IPS-20b (cell line): Measurements from ENCODE around the gene FAM169A.
A peak's percentile ranks its signal among the peaks of the same experiment; 100 is the strongest.
"Not testable (repeated sequence)": the region's sequence is repeated elsewhere in the genome, so short reads cannot be mapped to it uniquely, and the experiment has no call there.

ENCODE experiments used
- H3K27ac ChIP-seq: one replicate; pipeline ENCODE4 v1.5.1; 2013; ENCODE audit warnings: low read length
- H3K27me3 ChIP-seq: 2 replicates; pipeline ENCODE4 v1.6.1; 2013; ENCODE audit warnings: mild to moderate bottlenecking, low read length, inconsistent platforms; ENCODE audit not compliant: insufficient read depth
- H3K36me3 ChIP-seq: 2 replicates; pipeline ENCODE4 v1.6.1; 2013; ENCODE audit warnings: low read depth, mild to moderate bottlenecking, inconsistent platforms, low read length, moderate library complexity; ENCODE audit not compliant: insufficient read depth
- H3K4me1 ChIP-seq: 2 replicates; pipeline ENCODE4 v1.6.1; 2013; ENCODE audit warnings: mild to moderate bottlenecking, control low read depth, inconsistent platforms, low read length, moderate library complexity; ENCODE audit not compliant: insufficient read depth
- H3K4me3 ChIP-seq: 2 replicates; pipeline ENCODE4 v1.5.1; 2013; ENCODE audit warnings: mild to moderate bottlenecking, low read length, inconsistent platforms
- H3K9ac ChIP-seq: 2 replicates; pipeline ENCODE4 v1.6.1; 2013; ENCODE audit warnings: low read depth, mild to moderate bottlenecking, inconsistent platforms, low read length, moderate library complexity
- H3K9me3 ChIP-seq: 2 replicates; pipeline ENCODE4 v1.6.1; 2013; ENCODE audit warnings: mild to moderate bottlenecking, low read depth, low read length, inconsistent platforms; ENCODE audit not compliant: insufficient read depth

FAM169A gene

GRCh38 chr5:74838262-74838661 lies 27.9 kb downstream of the FAM169A start:
- no peak overlapping the region for H3K4me3 ChIP-seq
- H3K27me3 ChIP-seq: no peaks in the 10 kb centered on the region
- H3K27ac ChIP-seq: no peak overlapping the region
- no peak overlapping the region for H3K9ac ChIP-seq
- H3K36me3 ChIP-seq: peaks cover 71% of the 10 kb centered on the region
- no peaks in the 10 kb centered on the region for H3K9me3 ChIP-seq
- peaks cover 18% of the 10 kb centered on the region for H3K4me1 ChIP-seq

GRCh38 chr5:74837115-74837514 lies 29.1 kb downstream of the FAM169A start:
- Histone ChIP-seq H3K4me3 (no peak overlapping the region), H3K27me3 (no peaks in the 10 kb centered on the region), H3K9ac (no peak overlapping the region), H3K27ac (no peak overlapping the region), H3K4me1 (peaks cover 18% of the 10 kb centered on the region), H3K36me3 (peaks cover 77% of the 10 kb centered on the region), H3K9me3 (no peaks in the 10 kb centered on the region)

DNA sequence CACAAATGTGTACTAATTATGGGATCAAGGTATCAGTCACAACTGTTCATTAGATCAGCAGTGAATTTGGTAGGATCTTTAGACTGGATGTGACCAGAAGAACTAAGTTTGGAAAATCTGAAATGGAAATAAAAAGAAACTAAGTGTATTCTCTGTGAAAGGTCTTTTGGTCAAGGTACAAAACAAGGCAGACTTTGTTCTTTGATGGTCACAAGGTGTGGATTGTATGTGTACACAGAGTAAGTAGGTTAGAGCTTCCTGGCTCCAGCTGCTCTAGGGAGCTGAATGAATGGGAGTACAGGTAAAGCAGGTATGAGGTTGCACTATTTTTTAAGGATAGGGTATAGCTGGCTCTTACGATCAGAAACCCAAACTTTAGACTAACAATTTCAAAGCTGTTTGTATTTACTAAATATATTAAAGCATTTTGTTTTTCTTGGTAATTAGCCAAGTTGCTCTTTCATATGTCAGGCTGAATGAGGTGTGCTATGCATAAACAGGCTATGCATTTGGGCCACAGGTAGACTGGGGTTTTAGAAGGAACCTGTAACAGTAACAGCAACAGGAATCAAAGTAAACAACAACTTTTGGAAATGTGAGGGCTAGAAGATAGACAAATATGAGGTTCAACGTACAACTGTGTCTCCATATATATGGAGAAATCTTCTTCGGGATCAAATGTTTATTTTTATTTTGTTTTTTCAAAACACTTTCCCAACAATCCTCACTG lies 32.5 kb downstream of the FAM169A start:
- peaks cover 18% of the 10 kb centered on the region for H3K4me1 ChIP-seq
- H3K9me3 ChIP-seq: no peaks in the 10 kb centered on the region
- no peak overlapping the region for H3K27ac ChIP-seq
- H3K9ac ChIP-seq: no peak overlapping the region
- no peaks in the 10 kb centered on the region for H3K27me3 ChIP-seq
- H3K36me3 ChIP-seq: peaks cover 90% of the 10 kb centered on the region
- no peak overlapping the region for H3K4me3 ChIP-seq

DNA sequence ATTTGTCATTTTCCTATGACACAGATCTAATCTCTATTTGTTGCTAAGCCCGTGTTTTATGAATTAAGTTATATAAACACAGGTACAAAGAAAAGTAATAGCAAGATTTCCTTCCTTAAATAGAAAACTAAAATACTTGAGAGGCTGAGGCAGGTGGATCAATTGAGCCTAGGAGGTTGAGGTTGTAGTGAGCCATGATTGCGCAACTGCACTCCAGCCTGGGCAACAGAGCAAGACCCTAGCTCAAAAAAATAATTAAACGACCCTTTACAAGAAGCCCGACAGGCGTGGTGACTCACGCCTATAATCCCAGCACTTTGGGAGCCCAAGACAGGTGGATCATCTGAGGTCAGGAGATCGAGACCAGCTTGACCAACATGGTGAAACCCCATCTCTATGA lies 36.8 kb downstream of the FAM169A start:
- Histone ChIP-seq H3K36me3 (peaks cover 73% of the 10 kb centered on the region), H3K27ac (no peak overlapping the region), H3K4me1 (peaks cover 22% of the 10 kb centered on the region), H3K9me3 (no peaks in the 10 kb centered on the region), H3K9ac (no peak overlapping the region), H3K4me3 (no peak overlapping the region), H3K27me3 (no peaks in the 10 kb centered on the region)

- Histone ChIP-seq H3K4me1 (peaks cover 61% of the 10 kb centered on the region), H3K27ac (no peak overlapping the region), H3K27me3 (no peaks in the 10 kb centered on the region), H3K36me3 (peaks cover 40% of the 10 kb centered on the region; the same call in 1 of the 2 replicates), H3K9ac (no peak overlapping the region), H3K9me3 (no peaks in the 10 kb centered on the region), H3K4me3 (no peak overlapping the region)
These were observed 43.9 kb downstream of the FAM169A start for GRCh38 chr5:74822288-74822687.

DNA sequence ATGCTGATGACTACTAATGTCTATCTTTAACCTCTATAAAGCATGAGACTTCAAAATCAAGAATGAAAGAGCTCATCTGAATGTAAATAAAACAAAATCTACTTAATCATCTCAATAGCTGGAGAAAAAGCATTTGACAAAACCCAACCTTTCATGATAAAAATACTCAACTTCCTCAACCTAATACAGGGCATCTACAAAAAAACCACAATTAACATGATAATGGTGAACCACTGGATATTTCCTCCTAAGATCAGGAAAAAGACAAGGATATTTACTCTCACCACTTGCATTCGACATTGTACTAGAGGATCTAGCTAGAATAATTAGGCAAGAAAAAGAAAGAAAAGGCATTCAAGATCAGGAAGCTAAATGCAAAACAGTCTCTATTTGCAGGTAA lies 49.3 kb downstream of the FAM169A start:
- H3K4me3 ChIP-seq: peak overlapping the region; percentile 44; the same call in 1 of the 2 replicates
- no peaks in the 10 kb centered on the region for H3K27me3 ChIP-seq
- peak overlapping the region; percentile 31 for H3K9ac ChIP-seq
- H3K9me3 ChIP-seq: no peaks in the 10 kb centered on the region
- peaks cover 50% of the 10 kb centered on the region for H3K4me1 ChIP-seq
- peaks cover 36% of the 10 kb centered on the region for H3K36me3 ChIP-seq
- peak overlapping the region; percentile 83 for H3K27ac ChIP-seq

- no peak overlapping the region for H3K4me3 ChIP-seq
- H3K4me1 ChIP-seq: peaks cover 6% of the 10 kb centered on the region
- H3K27me3 ChIP-seq: no peaks in the 10 kb centered on the region
- no peak overlapping the region for H3K27ac ChIP-seq
- no peaks in the 10 kb centered on the region for H3K9me3 ChIP-seq
- H3K36me3 ChIP-seq: peaks cover 41% of the 10 kb centered on the region
- H3K9ac ChIP-seq: no peak overlapping the region
These were observed 55.3 kb downstream of the FAM169A start for GRCh38 chr5:74810915-74811314.

- no peaks in the 10 kb centered on the region for H3K27me3 ChIP-seq
These were observed 64.2 kb downstream of the FAM169A start for GRCh38 chr5:74801941-74802340.

DNA sequence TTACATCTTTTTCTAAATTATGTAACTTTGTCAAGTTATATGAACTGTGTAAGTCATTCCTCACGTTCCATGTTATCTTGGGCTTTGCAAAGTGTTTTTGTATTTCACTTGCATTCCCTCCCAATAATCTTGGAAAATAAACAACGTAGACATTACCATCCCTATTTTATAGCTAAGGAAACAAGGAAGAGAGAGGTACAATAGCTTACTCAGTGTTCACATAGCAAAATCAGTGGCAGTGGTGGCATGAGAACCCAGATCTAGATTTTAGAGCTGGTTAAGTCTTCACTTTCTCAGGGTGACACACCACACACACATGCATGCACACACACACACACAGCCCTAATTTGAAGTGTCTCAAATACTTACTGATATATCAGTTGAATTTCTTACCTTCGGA lies 65.0 kb downstream of the FAM169A start:
- H3K9me3 ChIP-seq: no peaks in the 10 kb centered on the region
- H3K4me1 ChIP-seq: no peaks in the 10 kb centered on the region
- no peak overlapping the region for H3K9ac ChIP-seq
- no peak overlapping the region for H3K27ac ChIP-seq
- no peaks in the 10 kb centered on the region for H3K27me3 ChIP-seq
- H3K4me3 ChIP-seq: no peak overlapping the region
- H3K36me3 ChIP-seq: peaks cover 85% of the 10 kb centered on the region

More at GRCh38 chr5:74801941-74802340, 64.2 kb downstream of the FAM169A start:
- Histone ChIP-seq H3K9ac (no peak overlapping the region), H3K9me3 (no peaks in the 10 kb centered on the region), H3K27ac (no peak overlapping the region), H3K36me3 (peaks cover 77% of the 10 kb centered on the region), H3K4me3 (no peak overlapping the region), H3K4me1 (no peaks in the 10 kb centered on the region)

GRCh38 chr5:74798977-74799911 lies 66.9 kb downstream of the FAM169A start:
- H3K27ac ChIP-seq: no peak overlapping the region
- no peak overlapping the region for H3K9ac ChIP-seq
- no peaks in the 10 kb centered on the region for H3K27me3 ChIP-seq
- H3K4me1 ChIP-seq: no peaks in the 10 kb centered on the region
- no peak overlapping the region for H3K4me3 ChIP-seq
- H3K36me3 ChIP-seq: peaks cover 94% of the 10 kb centered on the region
- no peaks in the 10 kb centered on the region for H3K9me3 ChIP-seq

DNA sequence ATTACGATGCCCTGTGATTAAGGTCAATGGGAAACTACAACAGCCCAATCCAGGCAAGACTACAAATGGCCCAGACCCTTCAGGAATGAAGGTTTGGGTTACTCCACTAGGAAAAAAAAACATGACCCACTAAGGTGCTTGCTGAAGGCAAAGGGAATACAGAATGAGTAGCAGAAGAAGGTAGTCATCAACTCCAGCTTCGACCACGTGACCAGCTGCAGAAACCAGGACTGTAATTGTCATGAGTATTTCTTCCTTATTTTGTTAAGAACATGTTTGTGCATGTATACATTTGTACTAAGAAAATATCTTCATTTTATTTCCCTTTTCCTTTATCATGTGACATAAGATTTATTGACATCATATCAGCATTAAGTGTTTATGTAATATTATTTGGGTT lies 74.5 kb downstream of the FAM169A start:
- H3K27me3 ChIP-seq, H3K9me3 ChIP-seq, H3K27ac ChIP-seq, H3K9ac ChIP-seq, H3K4me3 ChIP-seq, H3K4me1 ChIP-seq: not testable (repeated sequence)
- peaks cover 96% of the 10 kb centered on the region for H3K36me3 ChIP-seq

- Histone ChIP-seq H3K27ac (no peak overlapping the region), H3K9me3 (no peaks in the 10 kb centered on the region), H3K4me1 (no peaks in the 10 kb centered on the region), H3K9ac (no peak overlapping the region), H3K27me3 (no peaks in the 10 kb centered on the region), H3K36me3 (peaks cover 80% of the 10 kb centered on the region), H3K4me3 (no peak overlapping the region)
These were observed 78.8 kb downstream of the FAM169A start for GRCh38 chr5:74787424-74787823.
